Measurements from ENCODE around the gene CD99L2. TPM values are rescaled to one million over a fixed set of nuclear protein-coding genes. Genes with fewer than 3 reads are reported as not detected.

The CD99L2 gene
- total RNA-seq, 2 experiments from 2014 or later: 5.9 to 12.3 TPM

DNA sequence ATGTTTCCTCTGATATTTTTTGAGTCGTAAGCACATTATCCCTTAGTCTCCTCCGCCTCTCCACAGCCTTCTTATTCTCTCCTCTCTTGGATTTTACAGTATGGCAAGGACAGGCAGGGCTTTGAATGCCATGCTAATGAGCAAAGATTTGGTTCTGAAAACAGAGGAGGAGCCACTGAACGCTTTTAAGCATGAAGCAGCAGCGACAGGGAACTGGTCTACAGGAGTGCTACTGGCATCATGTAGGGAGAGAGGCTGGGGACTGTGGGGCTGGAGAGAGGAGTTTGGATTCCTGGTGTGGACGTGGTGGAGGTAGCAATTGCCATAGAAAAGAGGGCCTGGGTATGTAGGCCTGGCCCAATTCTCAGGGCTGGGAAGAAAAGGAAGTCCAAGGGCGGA lies 4.6 kb upstream of the CD99L2 start:
- CTCF ChIA-PET (ENCODE audit: unreplicated experiment): no interaction called here
- Histone ChIP-seq H2AFZ (ENCODE audit: low read length) (no peak overlapping the region), H3K27ac (ENCODE audit: low read depth, low read length, poor library complexity, severe bottlenecking) (no peak overlapping the region), H4K20me1 (ENCODE audit: insufficient read depth, low read length) (no peaks in the 10 kb centered on the region), H3K4me2 (ENCODE audit: low read length) (no peak overlapping the region), H3K79me2 (ENCODE audit: insufficient read depth, low read depth, low read length) (no peaks in the 10 kb centered on the region), H3K4me1 (ENCODE audit: insufficient read depth, low read length, poor library complexity, severe bottlenecking) (peaks cover 3% of the 10 kb centered on the region), H3K9me3 (ENCODE audit: low read length) (no peaks in the 10 kb centered on the region), H3K36me3 (ENCODE audit: insufficient read depth, low read length) (no peaks in the 10 kb centered on the region), H3K4me3 (ENCODE audit: low read depth, low read length, poor library complexity, severe bottlenecking) (no peak overlapping the region), H3K9me2 (ENCODE audit: insufficient read depth, low read length) (no peaks in the 10 kb centered on the region)
- no TSS peak for BruUV-seq (replicated peaks)
- TF ChIP-seq EZH2phosphoT487 (IDR thresholded peaks at IDR 0.05; ENCODE audit: borderline replicate concordance, low read depth, low read length): no peak
- TF ChIP-seq, protein P1, sequence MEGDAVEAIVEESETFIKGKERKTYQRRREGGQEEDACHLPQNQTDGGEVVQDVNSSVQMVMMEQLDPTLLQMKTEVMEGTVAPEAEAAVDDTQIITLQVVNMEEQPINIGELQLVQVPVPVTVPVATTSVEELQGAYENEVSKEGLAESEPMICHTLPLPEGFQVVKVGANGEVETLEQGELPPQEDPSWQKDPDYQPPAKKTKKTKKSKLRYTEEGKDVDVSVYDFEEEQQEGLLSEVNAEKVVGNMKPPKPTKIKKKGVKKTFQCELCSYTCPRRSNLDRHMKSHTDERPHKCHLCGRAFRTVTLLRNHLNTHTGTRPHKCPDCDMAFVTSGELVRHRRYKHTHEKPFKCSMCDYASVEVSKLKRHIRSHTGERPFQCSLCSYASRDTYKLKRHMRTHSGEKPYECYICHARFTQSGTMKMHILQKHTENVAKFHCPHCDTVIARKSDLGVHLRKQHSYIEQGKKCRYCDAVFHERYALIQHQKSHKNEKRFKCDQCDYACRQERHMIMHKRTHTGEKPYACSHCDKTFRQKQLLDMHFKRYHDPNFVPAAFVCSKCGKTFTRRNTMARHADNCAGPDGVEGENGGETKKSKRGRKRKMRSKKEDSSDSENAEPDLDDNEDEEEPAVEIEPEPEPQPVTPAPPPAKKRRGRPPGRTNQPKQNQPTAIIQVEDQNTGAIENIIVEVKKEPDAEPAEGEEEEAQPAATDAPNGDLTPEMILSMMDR (conservative IDR thresholded peaks at IDR 0.05; ENCODE audit: low read length): no peak
- no peak for DNase-seq (ENCODE audit: low spot score)
- intact Hi-C loops (cut with micrococcal nuclease; ENCODE audit: unreplicated experiment): no loop called here
- POLR2A ChIA-PET: no interaction called here

- no peak for DNase-seq (ENCODE audit: low spot score)
- no peak overlapping the region for H3K27ac ChIP-seq (ENCODE audit: low read depth, low read length, poor library complexity, severe bottlenecking)
- ChIA-PET CTCF (ENCODE audit: unreplicated experiment) (no interaction called here), POLR2A (no interaction called here)
- no peaks in the 10 kb centered on the region for H3K9me3 ChIP-seq (ENCODE audit: low read length)
- no peaks in the 10 kb centered on the region for H3K79me2 ChIP-seq (ENCODE audit: insufficient read depth, low read depth, low read length)
- H3K9me2 ChIP-seq (ENCODE audit: insufficient read depth, low read length): no peaks in the 10 kb centered on the region
- no TSS peak for BruUV-seq (replicated peaks)
- H4K20me1 ChIP-seq (ENCODE audit: insufficient read depth, low read length): no peaks in the 10 kb centered on the region
- peaks cover 4% of the 10 kb centered on the region for H3K4me1 ChIP-seq (ENCODE audit: insufficient read depth, low read length, poor library complexity, severe bottlenecking)
- H3K4me2 ChIP-seq (ENCODE audit: low read length): no peak overlapping the region
- H2AFZ ChIP-seq (ENCODE audit: low read length): no peak overlapping the region
- no peak for TF ChIP-seq EZH2phosphoT487 (IDR thresholded peaks at IDR 0.05; ENCODE audit: borderline replicate concordance, low read depth, low read length)
- TF ChIP-seq, protein P1 (conservative IDR thresholded peaks at IDR 0.05; ENCODE audit: low read length): no peak
- intact Hi-C loops (cut with micrococcal nuclease; ENCODE audit: unreplicated experiment): no loop called here
- no peak overlapping the region for H3K4me3 ChIP-seq (ENCODE audit: low read depth, low read length, poor library complexity, severe bottlenecking)
- no peaks in the 10 kb centered on the region for H3K36me3 ChIP-seq (ENCODE audit: insufficient read depth, low read length)
These were observed 4.1 kb upstream of the CD99L2 start for GRCh38 chrX:150902434-150903109.

DNA sequence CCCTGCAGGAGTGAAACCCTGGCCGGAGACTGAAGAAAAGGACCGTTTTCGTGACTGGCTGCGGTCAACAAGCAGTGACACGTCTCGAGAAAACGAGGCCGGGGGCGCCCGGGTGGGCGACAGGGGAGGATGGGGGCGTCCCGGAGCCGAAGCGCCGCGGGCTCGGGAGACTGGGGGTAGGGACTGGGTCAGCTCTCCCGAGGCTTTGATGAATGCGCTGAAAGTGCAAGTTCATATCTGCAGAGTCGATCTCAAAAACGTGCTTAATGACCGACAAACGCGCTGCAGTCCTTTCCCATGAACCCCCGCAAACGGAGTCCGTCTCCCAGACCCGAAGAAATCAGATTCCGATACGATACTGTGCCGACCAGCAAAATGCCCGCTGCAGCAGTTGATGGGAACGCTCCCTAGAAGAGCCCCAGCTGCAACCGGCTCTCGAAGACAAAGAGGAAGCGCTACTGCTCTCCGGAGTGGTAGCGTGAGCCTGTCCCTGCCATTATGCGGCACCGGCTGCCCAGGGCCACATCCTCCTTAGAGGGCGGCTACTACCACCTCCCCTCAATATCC lies 806 bp upstream of the CD99L2 start:
- no peaks in the 10 kb centered on the region for H3K79me2 ChIP-seq (ENCODE audit: insufficient read depth, low read depth, low read length)
- TF ChIP-seq EZH2phosphoT487 (IDR thresholded peaks at IDR 0.05; ENCODE audit: borderline replicate concordance, low read depth, low read length): no peak
- TF ChIP-seq, protein P1 (conservative IDR thresholded peaks at IDR 0.05; ENCODE audit: low read length): no peak
- no TSS peak for BruUV-seq (replicated peaks)
- H3K4me2 ChIP-seq (ENCODE audit: low read length): peak overlapping the region; percentile 97
- peak; percentile 71 for DNase-seq (ENCODE audit: low spot score)
- H4K20me1 ChIP-seq (ENCODE audit: insufficient read depth, low read length): no peaks in the 10 kb centered on the region
- ChIA-PET CTCF (ENCODE audit: unreplicated experiment) (no interaction called here), POLR2A (no interaction called here)
- H3K9me3 ChIP-seq (ENCODE audit: low read length): no peaks in the 10 kb centered on the region
- intact Hi-C loops (cut with micrococcal nuclease; ENCODE audit: unreplicated experiment): loop anchor here (1.0 to 5.0 kb wide), 2 partner anchors 84 to 503 kb away; partner anchors contain the start of gene HMGB3
- H3K27ac ChIP-seq (ENCODE audit: low read depth, low read length, poor library complexity, severe bottlenecking): peak overlapping the region; percentile 11
- H3K9me2 ChIP-seq (ENCODE audit: insufficient read depth, low read length): no peaks in the 10 kb centered on the region
- H3K4me3 ChIP-seq (ENCODE audit: low read depth, low read length, poor library complexity, severe bottlenecking): peak overlapping the region; percentile 88
- H2AFZ ChIP-seq (ENCODE audit: low read length): peak overlapping the region; percentile 94
- peaks cover 11% of the 10 kb centered on the region for H3K4me1 ChIP-seq (ENCODE audit: insufficient read depth, low read length, poor library complexity, severe bottlenecking)
- no peaks in the 10 kb centered on the region for H3K36me3 ChIP-seq (ENCODE audit: insufficient read depth, low read length)

Measured in OCI-LY7 (cell line).